ENCODE results near the gene CCDC32. TPM values are rescaled to one million over a fixed set of nuclear protein-coding genes. Genes with fewer than 3 reads are reported as not detected.

CCDC32 gene
- total RNA-seq, 2 experiments from 2014 or later = 20.9 to 21.3 TPM

- CTCF ChIA-PET = no interaction called here
- POLR2A ChIA-PET = no interaction called here
- no peaks in the 10 kb centered on the region for H3K9me3 Mint-ChIP-seq
- H3K4me3 ChIP-seq (ENCODE audit: low read length) = no peak overlapping the region
- no peaks in the 10 kb centered on the region for H3K36me3 ChIP-seq (ENCODE audit: insufficient read depth, low read length)
- no peak overlapping the region for H3K27ac ChIP-seq (ENCODE audit: low read depth in 1 of 2, low read length in 2 of 2)
- H3K27ac Mint-ChIP-seq = no peak overlapping the region
- no peaks in the 10 kb centered on the region for H3K27me3 Mint-ChIP-seq
- no peak for DNase-seq
- intact Hi-C loops (cut with DNase I, micrococcal nuclease) = no loop called here
- H3K9me3 ChIP-seq (ENCODE audit: control insufficient read depth in 1 of 2, insufficient read depth in 1 of 2, low read length in 2 of 2) = no peaks in the 10 kb centered on the region
- no peaks in the 10 kb centered on the region for H3K4me1 ChIP-seq (ENCODE audit: insufficient read depth, low read length)
- no peak for ATAC-seq (ENCODE audit: poor library complexity)
- H3K4me1 Mint-ChIP-seq (ENCODE audit: low read depth) = no peaks in the 10 kb centered on the region
- H3K27me3 ChIP-seq (ENCODE audit: control insufficient read depth in 1 of 2, insufficient read depth in 2 of 2, low read length in 2 of 2) = no peaks in the 10 kb centered on the region
- H3K36me3 Mint-ChIP-seq (ENCODE audit: low read depth) = peaks cover 9% of the 10 kb centered on the region
- no peak overlapping the region for H3K4me3 Mint-ChIP-seq
- no peak for TF ChIP-seq CTCF (IDR thresholded peaks at IDR 0.05)
Observed at GRCh38 chr15:40538976-40539375, 25.9 kb downstream of the CCDC32 start.

- H3K9me3 ChIP-seq (ENCODE audit: control insufficient read depth in 1 of 2, insufficient read depth in 1 of 2, low read length in 2 of 2) = no peaks in the 10 kb centered on the region
- ChIA-PET CTCF (no interaction called here), POLR2A (no interaction called here)
- ATAC-seq (ENCODE audit: poor library complexity) (no peak), DNase-seq (no peak)
- intact Hi-C loops (cut with DNase I, micrococcal nuclease) = no loop called here
- no peaks in the 10 kb centered on the region for H3K27me3 ChIP-seq (ENCODE audit: control insufficient read depth in 1 of 2, insufficient read depth in 2 of 2, low read length in 2 of 2)
- no peak overlapping the region for H3K27ac ChIP-seq (ENCODE audit: low read depth in 1 of 2, low read length in 2 of 2)
- TF ChIP-seq CTCF (IDR thresholded peaks at IDR 0.05) = no peak
- Mint-ChIP-seq H3K4me3 (no peak overlapping the region), H3K27ac (no peak overlapping the region), H3K27me3 (no peaks in the 10 kb centered on the region), H3K36me3 (ENCODE audit: low read depth) (peaks cover 4% of the 10 kb centered on the region), H3K4me1 (ENCODE audit: low read depth) (no peaks in the 10 kb centered on the region), H3K9me3 (no peaks in the 10 kb centered on the region)
- no peaks in the 10 kb centered on the region for H3K4me1 ChIP-seq (ENCODE audit: insufficient read depth, low read length)
- H3K4me3 ChIP-seq (ENCODE audit: low read length) = no peak overlapping the region
- no peaks in the 10 kb centered on the region for H3K36me3 ChIP-seq (ENCODE audit: insufficient read depth, low read length)
Observed at GRCh38 chr15:40536501-40536900, 28.3 kb downstream of the CCDC32 start.

- no peak overlapping the region for H3K4me3 Mint-ChIP-seq
- TF ChIP-seq CTCF (IDR thresholded peaks at IDR 0.05) = no peak
- no peaks in the 10 kb centered on the region for H3K36me3 Mint-ChIP-seq (ENCODE audit: low read depth)
- POLR2A ChIA-PET = no interaction called here
- no peaks in the 10 kb centered on the region for H3K27me3 Mint-ChIP-seq
- H3K27ac Mint-ChIP-seq = no peak overlapping the region
- H3K4me1 Mint-ChIP-seq (ENCODE audit: low read depth) = no peaks in the 10 kb centered on the region
- no peak overlapping the region for H3K4me3 ChIP-seq (ENCODE audit: low read length)
- H3K4me1 ChIP-seq (ENCODE audit: insufficient read depth, low read length) = no peaks in the 10 kb centered on the region
- no peaks in the 10 kb centered on the region for H3K27me3 ChIP-seq (ENCODE audit: control insufficient read depth in 1 of 2, insufficient read depth in 2 of 2, low read length in 2 of 2)
- CTCF ChIA-PET = no interaction called here
- DNase-seq (no peak), ATAC-seq (ENCODE audit: poor library complexity) (no peak)
- intact Hi-C loops (cut with DNase I, micrococcal nuclease) = no loop called here
- no peaks in the 10 kb centered on the region for H3K9me3 ChIP-seq (ENCODE audit: control insufficient read depth in 1 of 2, insufficient read depth in 1 of 2, low read length in 2 of 2)
- H3K9me3 Mint-ChIP-seq = no peaks in the 10 kb centered on the region
- H3K27ac ChIP-seq (ENCODE audit: low read depth in 1 of 2, low read length in 2 of 2) = no peak overlapping the region
- no peaks in the 10 kb centered on the region for H3K36me3 ChIP-seq (ENCODE audit: insufficient read depth, low read length)
Observed at GRCh38 chr15:40534371-40534770, 30.5 kb downstream of the CCDC32 start.

All from CD4-positive, alpha-beta T cell (primary cell).